Gastrocnemius medialis (tissue), 4 donors: ENCODE results near the gene FARP1. TPM values are rescaled to one million over a fixed set of nuclear protein-coding genes. Genes with fewer than 3 reads are reported as not detected.

Experiments used
- ATAC-seq, 2 donors: fragments of 150-250 bp; one replicate each; pipeline ENCODE4 v1.9.1; 2016
- DNase-seq, 2 donors: peaks; one replicate each; pipeline ENCODE4 v3.0.0-alpha.2; 2019
- H3K27ac ChIP-seq, 4 donors: fragments of 200-600 bp; sonication (generic); 1 replicate in 1 of 4; 2 replicates in 3 of 4; pipeline ENCODE4 v1.5.1; 2016 to 2018; ENCODE audit warnings: mild to moderate bottlenecking in 2 of 4, moderate library complexity in 1 of 4
- H3K27me3 ChIP-seq, 3 donors: fragments of 200-600 bp; sonication (generic) in 2 of 3; 1 replicate in 1 of 3; 2 replicates in 2 of 3; pipeline versions ENCODE4 v1.5.1 to v1.6.0; 2016 to 2019; ENCODE audit warnings: mild to moderate bottlenecking in 1 of 3, moderate library complexity in 1 of 3
- H3K36me3 ChIP-seq, 2 donors: fragments of 200-600 bp; sonication (generic) in 1 of 2; one replicate each; pipeline ENCODE4 v1.5.1; 2017 to 2018
- H3K4me1 ChIP-seq, 2 donors: fragments of 200-600 bp; sonication (generic) in 1 of 2; one replicate each; pipeline ENCODE4 v1.5.1; 2016 to 2017; ENCODE audit warnings: mild to moderate bottlenecking in 2 of 2
- H3K4me3 ChIP-seq, 4 donors: fragments of 200-600 bp; sonication (generic) in 3 of 4; 1 replicate in 1 of 4; 2 replicates in 3 of 4; pipeline ENCODE4 v1.5.1; 2016 to 2019; ENCODE audit warnings: mild to moderate bottlenecking in 2 of 4
- H3K9me3 ChIP-seq, 3 donors: fragments of 200-600 bp; sonication (generic) in 2 of 3; 1 replicate in 1 of 3; 2 replicates in 2 of 3; pipeline ENCODE4 v1.5.1; 2016 to 2019
- CTCF ChIP-seq, 5 experiments: fragments of 450-650 bp in 3 of 5; fragments of 200-600 bp in 2 of 5; sonication (generic) in 2 of 5; IDR thresholded peaks in 4 of 5; conservative IDR thresholded peaks in 1 of 5; 1 replicate in 4 of 5; 2 replicates in 1 of 5; pipeline ENCODE4 v1.5.1; 2016 to 2019; ENCODE audit warnings: antibody characterized with exemption in 5 of 5, mild to moderate bottlenecking in 3 of 5, moderate library complexity in 3 of 5
- POLR2A ChIP-seq, 2 donors: fragments of 450-650 bp; IDR thresholded peaks; one replicate each; pipeline ENCODE4 v1.6.1; 2017; ENCODE audit warnings: antibody characterized with exemption in 2 of 2, mild to moderate bottlenecking in 2 of 2, moderate library complexity in 2 of 2
- in situ Hi-C, 4 donors: fragments of 200-750 bp; cut with MboI; loops; one replicate each; pipeline versions ENCODE4 v1.15.0 to v1.8.0; 2017; ENCODE audit warnings: low sequenced_read_pairs in 4 of 4
- intact Hi-C: fragments of 100-400 bp; cut with DNase I; formaldehyde crosslinking; loops from one replicate; pipeline ENCODE4 v1.15.1; 2023; ENCODE audit warnings: low total_unique reads
- total RNA-seq, 4 donors: library from RNA; depleted of rRNA; stranded (reverse); fragments of >200 nt; gene quantifications; one replicate each; pipeline versions ENCODE4 v1.1.0 to v1.2.3, GENCODE V29; 2016

FARP1 gene
- total RNA-seq, 4 donors from 2014 or later = 3.5 to 9.8 (median 4.9) TPM

GRCh38 chr13:98192008-98192407 is 49.1 kb downstream of the FARP1 start:
- Histone ChIP-seq H3K36me3 (no peaks in the 10 kb centered on the region), H3K4me3 (no peak overlapping the region), H3K27me3 (no peaks in the 10 kb centered on the region), H3K9me3 (no peaks in the 10 kb centered on the region), H3K4me1 (peaks cover 2 to 4% of the 10 kb centered on the region in 2 donors), H3K27ac (no peak overlapping the region)
- ATAC-seq = no peak
- TF ChIP-seq POLR2A (IDR thresholded peaks at IDR 0.05) = no peak
- no peak for TF ChIP-seq CTCF (IDR thresholded peaks at IDR 0.05 in 4 of 5, conservative IDR thresholded peaks at IDR 0.05 in 1 of 5)
- in situ Hi-C loops = no loop called here
- DNase-seq = no peak
- intact Hi-C loops = no loop called here

GRCh38 chr13:98195054-98195791 is 52.3 kb downstream of the FARP1 start:
- in situ Hi-C loops = no loop called here
- no peak for ATAC-seq
- no peak overlapping the region for H3K4me3 ChIP-seq
- TF ChIP-seq CTCF (IDR thresholded peaks at IDR 0.05 in 4 of 5, conservative IDR thresholded peaks at IDR 0.05 in 1 of 5) (no peak), POLR2A (IDR thresholded peaks at IDR 0.05) (no peak)
- H3K27ac ChIP-seq = no peak overlapping the region
- peaks cover under 1 to 2% of the 10 kb centered on the region in 2 donors for H3K4me1 ChIP-seq
- intact Hi-C loops = no loop called here
- H3K27me3 ChIP-seq = no peaks in the 10 kb centered on the region
- no peaks in the 10 kb centered on the region for H3K9me3 ChIP-seq
- DNase-seq = no peak
- no peaks in the 10 kb centered on the region for H3K36me3 ChIP-seq

GRCh38 chr13:98198683-98199082 is 55.8 kb downstream of the FARP1 start:
- TF ChIP-seq CTCF (IDR thresholded peaks at IDR 0.05 in 4 of 5, conservative IDR thresholded peaks at IDR 0.05 in 1 of 5) (no peak), POLR2A (IDR thresholded peaks at IDR 0.05) (no peak)
- H3K4me3 ChIP-seq = no peak overlapping the region
- in situ Hi-C loops (no loop called here), intact Hi-C loops (no loop called here)
- no peaks in the 10 kb centered on the region for H3K27me3 ChIP-seq
- DNase-seq = no peak
- H3K9me3 ChIP-seq = no peaks in the 10 kb centered on the region
- no peaks in the 10 kb centered on the region for H3K36me3 ChIP-seq
- no peak for ATAC-seq
- H3K4me1 ChIP-seq = peaks cover 0 to 6% of the 10 kb centered on the region in 2 donors
- H3K27ac ChIP-seq = no peak overlapping the region

- Histone ChIP-seq H3K4me3 (no peak overlapping the region), H3K36me3 (no peaks in the 10 kb centered on the region)
- in situ Hi-C loops = no loop called here
Observed at GRCh38 chr13:98199480-98199879, 56.6 kb downstream of the FARP1 start.

More at GRCh38 chr13:98199480-98199879, 56.6 kb downstream of the FARP1 start:
- ATAC-seq (no peak), DNase-seq (no peak)
- Histone ChIP-seq H3K4me1 (peaks cover 0 to 6% of the 10 kb centered on the region in 2 donors), H3K9me3 (no peaks in the 10 kb centered on the region), H3K27me3 (no peaks in the 10 kb centered on the region), H3K27ac (no peak overlapping the region)
- intact Hi-C loops = no loop called here
- TF ChIP-seq CTCF (IDR thresholded peaks at IDR 0.05 in 4 of 5, conservative IDR thresholded peaks at IDR 0.05 in 1 of 5) = no peak
- no peak for TF ChIP-seq POLR2A (IDR thresholded peaks at IDR 0.05)
